ENCODE data around the gene SGSM1.

SGSM1 gene

DNA sequence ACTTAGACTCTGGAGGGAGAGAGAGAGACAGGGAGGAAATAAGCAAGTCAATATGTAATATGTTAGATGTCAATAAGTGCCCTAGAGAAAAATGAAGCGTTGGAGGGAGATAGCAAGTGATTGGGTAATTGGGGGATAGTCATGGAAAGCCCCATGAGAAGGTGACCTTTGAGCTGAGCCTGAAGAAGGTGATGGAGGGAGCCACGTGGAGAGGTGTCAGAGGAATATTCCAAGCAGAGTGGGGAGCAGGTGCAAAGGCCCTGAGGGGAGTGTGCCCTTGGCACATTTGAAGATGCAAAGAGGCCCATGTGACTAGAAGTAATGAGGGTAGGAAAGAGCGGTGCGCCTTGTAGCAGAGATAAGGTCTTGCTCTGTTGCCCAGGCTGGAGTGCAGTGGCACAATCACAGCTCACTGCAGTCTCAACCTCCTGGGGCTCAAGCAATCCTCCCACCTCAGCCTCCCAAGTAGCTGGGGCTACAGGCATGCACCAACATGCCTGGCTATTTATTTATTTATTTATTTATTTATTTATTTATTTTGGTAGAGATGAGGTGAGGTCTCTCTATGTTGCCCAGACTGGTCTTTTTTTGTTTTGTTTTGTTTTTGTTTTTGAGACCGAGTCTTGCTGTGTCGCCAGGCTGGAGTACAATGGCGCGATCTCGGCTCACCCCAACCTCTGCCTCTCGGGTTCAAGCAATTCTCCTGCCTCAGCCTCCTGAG is 138.4 kb downstream of the SGSM1 start:
- TF ChIP-seq, protein P1, sequence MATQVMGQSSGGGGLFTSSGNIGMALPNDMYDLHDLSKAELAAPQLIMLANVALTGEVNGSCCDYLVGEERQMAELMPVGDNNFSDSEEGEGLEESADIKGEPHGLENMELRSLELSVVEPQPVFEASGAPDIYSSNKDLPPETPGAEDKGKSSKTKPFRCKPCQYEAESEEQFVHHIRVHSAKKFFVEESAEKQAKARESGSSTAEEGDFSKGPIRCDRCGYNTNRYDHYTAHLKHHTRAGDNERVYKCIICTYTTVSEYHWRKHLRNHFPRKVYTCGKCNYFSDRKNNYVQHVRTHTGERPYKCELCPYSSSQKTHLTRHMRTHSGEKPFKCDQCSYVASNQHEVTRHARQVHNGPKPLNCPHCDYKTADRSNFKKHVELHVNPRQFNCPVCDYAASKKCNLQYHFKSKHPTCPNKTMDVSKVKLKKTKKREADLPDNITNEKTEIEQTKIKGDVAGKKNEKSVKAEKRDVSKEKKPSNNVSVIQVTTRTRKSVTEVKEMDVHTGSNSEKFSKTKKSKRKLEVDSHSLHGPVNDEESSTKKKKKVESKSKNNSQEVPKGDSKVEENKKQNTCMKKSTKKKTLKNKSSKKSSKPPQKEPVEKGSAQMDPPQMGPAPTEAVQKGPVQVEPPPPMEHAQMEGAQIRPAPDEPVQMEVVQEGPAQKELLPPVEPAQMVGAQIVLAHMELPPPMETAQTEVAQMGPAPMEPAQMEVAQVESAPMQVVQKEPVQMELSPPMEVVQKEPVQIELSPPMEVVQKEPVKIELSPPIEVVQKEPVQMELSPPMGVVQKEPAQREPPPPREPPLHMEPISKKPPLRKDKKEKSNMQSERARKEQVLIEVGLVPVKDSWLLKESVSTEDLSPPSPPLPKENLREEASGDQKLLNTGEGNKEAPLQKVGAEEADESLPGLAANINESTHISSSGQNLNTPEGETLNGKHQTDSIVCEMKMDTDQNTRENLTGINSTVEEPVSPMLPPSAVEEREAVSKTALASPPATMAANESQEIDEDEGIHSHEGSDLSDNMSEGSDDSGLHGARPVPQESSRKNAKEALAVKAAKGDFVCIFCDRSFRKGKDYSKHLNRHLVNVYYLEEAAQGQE (IDR thresholded peaks at IDR 0.05; ENCODE audit: insufficient read depth in 1 of 2, low read depth in 2 of 2, low read length in 2 of 2): no peak
- no peak for TF ChIP-seq POLR2AphosphoS5 (IDR thresholded peaks at IDR 0.05; ENCODE audit: low read depth, low read length)

DNA sequence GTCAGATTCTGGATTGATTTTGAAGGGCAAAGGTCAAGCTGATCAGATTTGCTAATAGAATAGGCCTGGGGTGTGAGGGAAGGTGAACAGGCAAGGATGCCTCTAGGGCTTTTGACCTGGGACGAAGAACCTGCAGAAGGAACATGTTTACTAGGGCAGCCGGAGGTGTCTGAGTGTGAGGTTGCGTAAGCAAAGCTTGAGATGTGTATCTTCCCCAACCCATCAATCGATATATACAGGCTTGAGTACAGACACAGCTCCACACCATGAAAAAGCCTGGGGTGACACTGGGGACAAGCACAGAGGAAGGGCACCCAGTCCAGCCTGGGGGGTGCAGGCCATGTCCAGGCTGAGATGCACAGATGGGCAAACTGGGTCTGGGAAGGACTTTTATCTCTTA is 139.4 kb downstream of the SGSM1 start:
- TF ChIP-seq POLR2AphosphoS5 (IDR thresholded peaks at IDR 0.05; ENCODE audit: low read depth, low read length) (no peak), SIN3A (IDR thresholded peaks at IDR 0.05; ENCODE audit: borderline replicate concordance, insufficient read depth, low read length) (no peak), TAF1 (IDR thresholded peaks at IDR 0.05; ENCODE audit: borderline replicate concordance, insufficient read depth, low read length) (no peak), FOXP2 (optimal IDR thresholded peaks at IDR 0.05; ENCODE audit: borderline replicate concordance, extremely low read depth, extremely low read length, insufficient read depth) (no peak)
- TF ChIP-seq, protein P1 (IDR thresholded peaks at IDR 0.05; ENCODE audit: insufficient read depth in 1 of 2, low read depth in 2 of 2, low read length in 2 of 2): no peak

DNA sequence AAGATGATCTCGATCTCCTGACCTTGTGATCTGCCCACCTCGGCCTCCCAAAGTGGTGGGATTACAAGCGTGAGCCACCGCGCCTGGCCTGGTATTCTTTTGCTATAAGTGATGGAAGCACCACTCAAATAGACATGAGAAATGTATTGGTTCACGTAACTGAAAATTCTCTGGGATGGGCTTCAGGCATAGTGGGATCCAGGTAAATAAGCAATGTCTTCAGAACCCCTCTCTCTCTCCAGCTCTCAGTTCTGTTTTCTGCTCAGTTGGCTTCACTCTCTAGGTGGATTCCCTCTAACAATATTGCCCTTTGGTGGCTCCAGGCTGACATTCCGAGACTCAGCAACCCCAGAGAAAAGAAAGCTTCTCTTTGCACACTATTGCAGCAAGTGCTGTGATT is 141.4 kb downstream of the SGSM1 start:
- TF ChIP-seq SIN3A (IDR thresholded peaks at IDR 0.05; ENCODE audit: borderline replicate concordance, insufficient read depth, low read length) (no peak), POLR2AphosphoS5 (IDR thresholded peaks at IDR 0.05; ENCODE audit: low read depth, low read length) (no peak), FOXP2 (optimal IDR thresholded peaks at IDR 0.05; ENCODE audit: borderline replicate concordance, extremely low read depth, extremely low read length, insufficient read depth) (no peak), TAF1 (IDR thresholded peaks at IDR 0.05; ENCODE audit: borderline replicate concordance, insufficient read depth, low read length) (no peak)
- TF ChIP-seq, protein P1 (IDR thresholded peaks at IDR 0.05; ENCODE audit: insufficient read depth in 1 of 2, low read depth in 2 of 2, low read length in 2 of 2): no peak

DNA sequence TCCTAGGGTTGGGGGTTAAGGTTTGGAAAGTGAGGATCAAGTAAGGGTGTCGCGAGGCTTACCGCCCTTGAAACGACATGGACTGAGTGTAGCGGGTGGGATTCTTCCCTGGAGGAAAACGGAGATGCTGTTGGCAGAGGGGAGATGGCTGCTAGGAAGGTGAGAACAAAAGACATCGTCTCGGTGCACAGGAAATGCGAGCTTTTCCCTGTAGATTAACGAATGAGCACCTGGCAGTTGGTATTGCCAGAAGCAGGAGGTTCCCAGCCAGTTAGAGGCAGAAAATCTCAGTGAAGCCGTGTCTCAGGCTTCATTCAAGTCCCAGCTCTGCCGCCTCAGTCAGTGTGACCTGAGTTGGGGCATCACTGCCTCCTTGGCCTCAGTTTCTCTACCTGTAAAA is 141.9 kb downstream of the SGSM1 start:
- TF ChIP-seq FOXP2 (optimal IDR thresholded peaks at IDR 0.05; ENCODE audit: borderline replicate concordance, extremely low read depth, extremely low read length, insufficient read depth) (no peak), POLR2AphosphoS5 (IDR thresholded peaks at IDR 0.05; ENCODE audit: low read depth, low read length) (no peak), TAF1 (IDR thresholded peaks at IDR 0.05; ENCODE audit: borderline replicate concordance, insufficient read depth, low read length) (no peak), SIN3A (IDR thresholded peaks at IDR 0.05; ENCODE audit: borderline replicate concordance, insufficient read depth, low read length) (no peak)
- TF ChIP-seq, protein P1 (IDR thresholded peaks at IDR 0.05; ENCODE audit: insufficient read depth in 1 of 2, low read depth in 2 of 2, low read length in 2 of 2): no peak

Data from PFSK-1 (cell line).